Measurements from ENCODE around the gene BSDC1.
"Not testable (repeated sequence)": the region's sequence is repeated elsewhere in the genome, so short reads cannot be mapped to it uniquely, and the experiment has no call there.

BSDC1 gene, protein sequence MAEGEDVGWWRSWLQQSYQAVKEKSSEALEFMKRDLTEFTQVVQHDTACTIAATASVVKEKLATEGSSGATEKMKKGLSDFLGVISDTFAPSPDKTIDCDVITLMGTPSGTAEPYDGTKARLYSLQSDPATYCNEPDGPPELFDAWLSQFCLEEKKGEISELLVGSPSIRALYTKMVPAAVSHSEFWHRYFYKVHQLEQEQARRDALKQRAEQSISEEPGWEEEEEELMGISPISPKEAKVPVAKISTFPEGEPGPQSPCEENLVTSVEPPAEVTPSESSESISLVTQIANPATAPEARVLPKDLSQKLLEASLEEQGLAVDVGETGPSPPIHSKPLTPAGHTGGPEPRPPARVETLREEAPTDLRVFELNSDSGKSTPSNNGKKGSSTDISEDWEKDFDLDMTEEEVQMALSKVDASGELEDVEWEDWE

DNA sequence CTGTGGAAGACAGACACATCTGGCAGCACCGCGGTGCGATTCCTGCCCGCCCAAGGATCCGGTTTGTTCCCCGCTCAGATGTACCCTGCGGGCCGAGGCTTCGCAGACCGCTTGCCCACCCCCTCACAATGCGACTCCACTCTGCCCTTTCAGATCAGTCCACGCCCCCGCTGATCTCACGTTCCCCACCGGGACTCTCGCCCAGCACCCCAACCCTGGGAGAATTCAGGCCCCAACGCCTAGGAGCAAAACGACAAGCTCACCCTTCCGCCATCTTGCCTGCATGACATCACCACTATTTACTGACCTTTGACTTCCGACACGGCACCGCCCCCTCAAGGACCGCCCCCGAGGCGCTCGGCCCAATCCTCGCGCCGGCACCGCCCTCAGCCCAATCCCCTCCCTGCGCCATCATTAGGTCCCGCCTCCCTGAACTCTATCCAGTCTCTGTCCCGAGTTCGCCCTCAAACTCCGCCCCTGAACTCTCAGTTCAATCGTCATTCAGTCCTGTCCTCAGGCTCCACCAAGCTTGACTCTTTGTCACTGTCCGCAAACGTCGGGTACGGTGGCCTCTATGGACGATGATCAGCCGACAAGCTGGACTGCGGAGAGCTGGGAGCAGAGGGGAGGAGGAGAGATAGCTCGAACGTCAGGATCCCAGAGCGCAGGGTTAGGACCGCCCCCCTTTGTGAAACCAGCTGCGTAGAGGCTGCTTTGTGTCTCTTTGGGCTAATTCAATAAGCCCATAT is at the start of gene BSDC1:
Gene BSDC1, minus strand, starts transcription at position 301 of the 749 bp plus-strand sequence. Its CDS starts 27 bp downstream, at position 274.
- DNase-seq = peak; percentile 99

DNA sequence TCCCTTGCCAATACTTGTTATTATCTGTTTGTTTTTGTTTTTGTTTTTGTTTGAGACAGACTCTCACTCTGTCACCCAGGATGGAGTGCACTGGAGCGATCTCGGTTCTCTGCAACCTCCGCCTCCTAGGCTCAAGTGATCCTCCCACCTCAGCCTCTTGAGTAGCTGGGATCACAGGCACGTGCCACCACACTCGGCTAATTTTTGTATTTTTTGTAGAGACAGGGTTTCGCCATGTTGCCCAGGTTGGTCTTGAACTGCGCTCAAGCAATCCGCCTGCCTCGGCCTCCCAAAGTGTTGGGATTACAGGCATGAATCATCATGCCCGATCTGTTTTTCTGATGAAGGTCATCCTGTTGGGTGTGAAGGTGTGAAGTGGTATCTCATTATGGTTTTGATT is 47.2 kb upstream of the BSDC1 start:
- not testable (repeated sequence) for DNase-seq

DNA sequence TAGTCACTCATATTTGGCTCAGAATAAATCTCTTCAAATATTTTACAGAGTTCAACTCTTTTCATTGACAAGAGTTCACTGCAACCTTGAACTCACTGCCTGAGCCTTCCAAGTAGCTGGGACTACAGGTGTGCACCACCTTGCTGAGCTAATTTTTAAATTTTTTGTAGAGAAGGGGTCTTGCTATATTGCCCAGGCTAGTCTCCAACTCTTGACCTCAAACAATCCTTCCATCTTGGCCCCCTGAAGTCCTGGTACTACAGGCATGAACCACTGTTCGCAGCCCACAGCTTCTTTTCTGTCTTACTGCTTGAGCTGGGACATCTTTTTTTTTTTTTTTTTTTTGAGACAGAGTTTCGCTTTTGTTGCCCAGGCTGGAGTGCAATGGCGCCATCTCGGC is 44.5 kb upstream of the BSDC1 start:
- not testable (repeated sequence) for DNase-seq

DNA sequence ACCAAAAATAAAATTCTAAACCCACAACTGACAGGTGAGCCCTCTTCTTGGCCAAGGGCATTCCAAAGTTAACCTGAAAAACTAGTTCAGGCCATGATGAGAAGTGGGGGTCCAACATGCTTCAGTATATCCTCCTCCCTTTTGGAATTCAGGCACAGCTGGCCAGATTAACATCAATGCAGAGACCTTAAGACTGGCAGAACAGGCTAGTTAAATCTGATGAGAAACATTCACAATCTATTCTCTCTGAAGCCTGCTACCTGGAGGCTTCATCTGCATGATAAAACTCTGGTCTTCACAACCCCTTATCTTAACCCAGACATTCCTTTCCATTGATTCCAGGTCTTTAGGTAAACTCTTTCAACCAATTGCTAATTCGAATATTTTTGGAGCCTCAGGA is 43.9 kb upstream of the BSDC1 start:
- DNase-seq = no peak

DNA sequence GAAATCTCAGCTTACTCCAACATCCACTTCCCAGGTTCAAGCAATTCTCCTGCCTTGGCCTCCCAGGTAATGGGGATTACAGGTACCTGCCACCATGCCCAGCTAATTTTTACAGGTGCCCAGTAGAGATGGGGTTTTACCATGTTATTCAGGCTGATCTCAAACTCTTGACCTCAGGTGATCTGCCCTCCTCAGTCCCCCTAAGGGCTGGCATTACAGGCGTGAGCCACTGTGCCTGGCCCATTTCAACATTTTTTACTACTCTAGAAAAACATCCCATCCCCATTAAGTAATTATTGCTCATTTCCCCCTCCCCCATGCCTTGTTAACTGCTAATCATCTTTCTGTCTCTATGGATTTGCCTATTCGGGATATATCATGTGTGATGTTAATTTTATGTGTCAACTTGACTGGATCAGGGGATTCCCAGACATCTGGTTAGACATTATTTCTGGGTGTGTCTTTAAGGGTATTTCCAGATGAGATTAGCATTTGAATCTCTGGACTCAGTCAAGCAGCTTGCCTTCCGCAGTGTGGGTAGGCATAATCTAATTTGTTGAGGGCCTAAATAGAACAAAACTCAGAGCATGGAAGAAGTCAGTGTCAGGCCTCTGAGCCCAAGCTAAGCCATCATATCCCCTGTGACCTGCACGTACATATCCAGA is 37.6 kb upstream of the BSDC1 start:
- DNase-seq = no peak

DNA sequence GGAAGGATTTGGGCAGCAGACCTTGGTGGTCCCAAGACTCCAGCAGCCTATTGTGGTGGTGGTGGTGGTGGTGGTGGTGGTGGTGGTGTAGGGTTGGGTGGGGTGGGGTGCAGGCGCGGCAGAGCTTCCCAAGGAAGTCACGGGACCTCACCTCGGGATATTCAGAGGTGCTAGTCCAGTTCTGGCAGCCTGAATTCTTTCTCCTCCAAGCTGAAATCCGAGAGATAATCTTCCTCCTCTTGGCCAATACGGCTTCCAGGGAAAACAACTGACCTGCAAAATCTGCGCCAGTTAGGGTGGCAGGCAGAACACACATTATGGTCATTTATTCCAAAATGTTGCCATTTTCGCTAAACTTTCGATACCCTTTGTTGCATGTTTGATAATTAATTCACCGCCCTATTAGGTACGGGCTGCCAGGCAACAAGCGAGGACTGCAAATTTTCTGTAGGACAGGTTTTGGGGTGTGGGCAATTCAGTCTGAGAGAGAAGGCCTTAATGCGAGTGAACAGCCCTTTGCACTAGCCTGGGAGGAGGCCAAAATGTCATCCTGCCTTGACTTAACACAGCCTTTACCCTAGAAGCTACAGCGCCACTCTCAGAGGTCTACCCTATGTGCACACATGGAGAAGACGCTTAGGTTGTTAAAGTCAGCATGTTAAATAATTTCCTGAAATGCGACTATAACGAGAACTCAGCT is 33.2 kb upstream of the BSDC1 start:
- no peak for DNase-seq

DNA sequence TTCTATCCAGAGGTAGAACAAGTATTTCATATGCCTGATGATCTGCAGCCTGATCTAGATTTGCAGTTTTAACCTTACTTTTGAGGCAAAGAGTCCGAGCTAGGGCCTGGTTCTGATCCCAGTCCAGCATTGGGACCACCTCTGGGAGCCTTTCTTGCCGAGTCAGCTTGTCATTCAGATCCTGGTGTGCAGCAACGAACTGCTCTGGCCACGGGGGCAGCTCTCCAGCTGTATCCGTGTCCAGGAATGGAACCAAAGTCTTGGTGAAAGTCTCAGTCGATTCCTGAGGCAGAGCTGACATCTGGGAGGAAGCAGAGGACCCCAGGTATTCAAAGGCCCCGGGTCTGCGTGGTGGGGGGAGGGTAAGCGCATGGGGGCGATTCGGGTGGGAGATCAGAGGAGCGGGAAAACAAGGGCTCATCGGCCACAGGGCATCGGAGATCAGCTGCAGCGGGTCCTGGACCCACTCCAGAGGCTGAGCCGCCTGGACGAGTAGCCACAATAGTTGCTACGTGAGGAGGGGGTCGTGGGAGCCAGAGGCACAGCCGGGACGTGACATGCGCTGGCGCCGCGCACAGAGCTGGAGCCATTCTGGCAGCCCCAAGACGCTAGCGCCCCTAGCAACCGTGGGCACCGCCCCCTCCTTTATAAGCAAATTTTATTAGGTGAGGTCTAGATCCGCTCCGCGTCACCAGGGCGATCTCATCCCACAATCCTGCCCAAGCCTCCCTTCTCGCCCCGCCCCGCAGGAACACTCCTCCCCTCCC is 32.4 kb upstream of the BSDC1 start:
- no peak for DNase-seq

DNA sequence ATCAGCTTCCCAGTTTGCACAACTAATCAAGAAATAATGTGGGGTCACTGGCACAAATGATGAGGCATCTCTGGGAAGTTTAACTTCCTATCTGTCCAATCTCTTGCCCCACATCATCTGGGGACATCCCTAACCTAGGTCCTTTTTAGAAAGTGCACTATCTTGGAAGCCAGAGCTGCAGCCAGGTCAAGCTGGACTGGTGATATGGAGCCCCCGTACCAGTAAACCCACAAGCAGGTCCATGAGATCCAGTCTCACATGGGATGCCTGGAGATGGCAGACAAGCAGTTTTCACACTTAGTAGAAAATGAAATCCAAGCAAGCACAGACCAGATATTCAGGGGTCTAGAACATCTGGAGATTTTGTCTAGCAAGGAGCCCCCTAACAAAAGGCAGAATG is 27.5 kb upstream of the BSDC1 start:
- DNase-seq = no peak

DNA sequence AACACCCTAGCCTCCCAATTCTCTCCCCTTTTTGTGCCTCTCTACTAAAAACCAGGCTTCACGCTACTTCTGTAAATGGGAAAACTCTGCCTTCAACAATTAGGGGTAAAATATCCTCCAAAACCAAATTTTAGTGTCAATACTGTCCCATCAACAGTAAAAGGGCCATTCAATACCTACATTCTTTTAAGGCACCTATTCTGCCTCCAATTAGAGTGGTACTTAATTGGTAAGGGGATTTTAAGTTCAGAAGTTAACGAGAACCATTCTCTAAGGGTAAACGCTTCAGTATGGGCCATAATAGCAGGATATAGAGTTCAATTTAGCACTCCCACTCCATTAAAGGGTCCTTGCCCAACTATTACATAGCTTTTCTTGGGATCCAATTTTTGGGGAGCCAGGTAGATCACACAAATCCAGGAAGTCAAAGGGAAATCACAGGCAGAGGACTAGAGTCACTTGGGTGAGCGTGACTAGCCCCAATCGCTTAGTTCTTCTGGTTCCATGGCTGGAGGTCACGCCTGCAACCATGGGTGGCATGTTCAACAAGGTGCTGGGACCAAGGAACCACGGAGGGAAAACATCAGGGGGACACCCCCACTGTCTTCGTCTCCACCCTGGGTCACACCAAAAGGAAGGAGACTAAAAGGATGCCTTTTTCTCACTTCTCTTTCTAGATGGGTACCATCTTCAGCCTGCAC is 20.1 kb upstream of the BSDC1 start:
- no peak for DNase-seq

DNA sequence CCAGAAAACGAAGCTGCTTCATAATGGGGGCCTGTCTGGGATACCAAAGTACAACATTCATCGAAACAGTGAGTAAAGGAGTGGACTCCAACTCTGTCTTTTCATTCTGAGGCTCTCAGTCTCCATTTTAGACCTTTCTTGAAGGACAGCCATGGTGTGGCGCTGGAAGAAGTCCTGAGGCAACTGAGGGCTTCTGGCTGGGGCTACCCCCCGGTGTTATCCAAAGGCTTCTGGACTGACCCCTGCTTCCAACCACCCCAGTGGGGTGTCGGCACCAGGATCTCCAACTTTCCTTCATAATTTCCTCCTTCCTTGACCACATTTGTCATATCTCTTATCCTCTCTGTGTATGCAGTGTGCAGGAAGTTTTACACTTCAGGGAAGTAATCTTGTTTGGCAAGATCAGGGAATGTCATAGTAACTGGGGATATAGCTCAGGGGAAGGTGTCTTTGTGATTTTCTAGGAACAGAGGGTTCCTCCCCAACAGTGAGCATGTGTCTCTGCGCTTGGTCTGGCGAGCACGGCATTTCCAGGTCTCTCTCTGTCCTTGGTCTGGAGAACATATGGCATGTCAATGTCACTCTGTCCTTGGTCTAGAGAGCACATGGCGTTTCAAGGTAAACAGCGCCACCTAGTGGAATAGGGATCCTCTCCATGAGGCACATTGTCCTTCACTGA is 19.4 kb upstream of the BSDC1 start:
- DNase-seq = peak; percentile 46

DNA sequence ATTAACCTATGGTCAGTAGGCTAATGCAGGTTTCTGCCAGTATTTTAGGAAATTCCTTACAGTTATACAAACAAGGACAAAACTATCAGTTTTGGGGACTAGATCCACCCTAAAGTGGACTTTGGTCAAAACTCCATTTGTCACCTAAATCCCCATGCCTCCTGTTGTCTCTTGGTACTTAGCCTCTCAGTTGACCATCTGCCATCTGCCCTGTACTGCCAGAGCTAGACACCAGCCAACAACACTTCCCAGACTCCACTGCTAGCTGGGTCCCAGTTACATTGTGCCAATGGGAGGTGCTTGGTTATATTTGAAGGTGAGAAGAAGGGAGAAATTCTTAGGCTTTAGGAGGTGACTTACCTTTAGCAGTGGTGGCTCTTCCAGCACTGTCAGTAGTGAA is 17.0 kb upstream of the BSDC1 start:
- no peak for DNase-seq

DNA sequence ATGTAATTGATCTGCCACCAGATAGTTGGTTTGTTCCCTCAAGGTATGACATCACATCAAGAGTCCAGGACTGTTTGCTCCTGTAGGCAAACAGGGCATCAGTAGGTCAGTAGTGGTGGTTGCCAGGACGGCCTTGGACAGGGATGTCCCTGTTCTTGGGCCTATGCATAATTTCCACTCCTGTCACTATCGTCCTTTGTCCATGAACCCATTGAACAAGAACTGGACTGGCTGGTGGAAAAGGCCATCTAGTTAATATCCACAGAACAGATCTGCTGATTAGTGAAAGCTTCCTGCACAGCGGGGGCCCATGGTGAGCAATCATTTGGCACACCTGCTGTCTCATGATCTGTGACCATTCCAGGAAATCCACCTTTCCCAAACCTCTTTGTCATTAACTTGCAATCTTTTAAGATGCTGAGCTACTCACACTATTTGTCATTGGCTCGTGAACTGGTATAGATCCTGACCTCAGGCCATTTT is 12.4 kb upstream of the BSDC1 start:
- DNase-seq = no peak

DNA sequence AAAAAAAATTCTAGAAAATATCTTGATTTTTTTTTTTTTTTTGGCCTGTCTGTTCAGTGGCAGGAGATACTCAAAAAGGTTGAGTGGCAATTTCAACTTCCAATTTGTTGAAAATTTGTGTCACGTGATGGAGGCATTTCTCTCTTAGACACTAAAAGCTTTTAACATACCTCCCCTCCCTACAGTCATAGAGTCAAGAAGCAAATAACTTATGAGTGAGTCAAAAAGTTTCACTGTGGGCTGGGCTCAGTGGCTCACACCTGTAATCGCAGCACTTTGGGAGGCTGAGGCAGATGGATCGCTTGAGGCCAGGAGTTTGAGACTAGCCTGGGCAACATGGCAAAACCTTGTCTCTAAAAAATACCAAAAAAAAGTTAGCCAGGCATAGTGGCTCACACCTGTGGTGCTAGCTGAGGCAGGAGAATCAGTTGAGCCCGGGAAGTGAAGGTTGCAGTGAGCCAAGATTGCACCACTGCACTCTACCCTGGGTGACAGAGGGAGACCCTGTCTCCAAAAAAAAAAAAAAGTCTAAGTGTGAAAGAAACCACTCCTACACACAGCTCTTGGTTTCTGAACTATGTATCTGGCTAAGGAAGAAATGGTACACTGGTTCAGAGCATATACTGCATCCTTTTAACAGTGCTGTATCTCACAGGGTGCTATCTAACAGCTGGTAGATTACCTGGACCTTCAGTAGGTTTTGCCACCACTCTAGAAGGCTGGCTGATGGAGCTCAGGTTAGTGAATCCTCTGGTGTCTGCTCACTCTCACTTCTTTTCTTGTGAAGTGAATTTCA is 11.6 kb upstream of the BSDC1 start:
- no peak for DNase-seq

DNA sequence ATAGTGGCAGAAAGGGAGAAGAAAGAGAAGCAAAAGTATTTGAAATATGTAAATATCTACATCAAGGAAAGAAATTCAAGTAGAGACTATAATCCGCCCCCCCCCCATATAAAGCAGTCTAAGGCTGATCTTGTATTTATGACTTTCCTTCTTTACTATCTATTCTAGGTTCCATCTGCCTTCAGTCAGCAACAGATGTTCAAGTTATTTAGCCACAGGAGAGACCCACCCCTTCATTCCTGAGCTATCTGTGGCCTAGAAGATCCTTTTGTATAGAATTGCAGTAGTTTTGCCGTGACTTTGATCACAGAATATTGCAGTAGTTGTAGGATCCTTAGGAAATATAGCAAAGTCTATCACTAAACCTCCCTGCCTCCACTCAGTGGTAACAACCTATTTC is 10.7 kb upstream of the BSDC1 start:
- no peak for DNase-seq

DNA sequence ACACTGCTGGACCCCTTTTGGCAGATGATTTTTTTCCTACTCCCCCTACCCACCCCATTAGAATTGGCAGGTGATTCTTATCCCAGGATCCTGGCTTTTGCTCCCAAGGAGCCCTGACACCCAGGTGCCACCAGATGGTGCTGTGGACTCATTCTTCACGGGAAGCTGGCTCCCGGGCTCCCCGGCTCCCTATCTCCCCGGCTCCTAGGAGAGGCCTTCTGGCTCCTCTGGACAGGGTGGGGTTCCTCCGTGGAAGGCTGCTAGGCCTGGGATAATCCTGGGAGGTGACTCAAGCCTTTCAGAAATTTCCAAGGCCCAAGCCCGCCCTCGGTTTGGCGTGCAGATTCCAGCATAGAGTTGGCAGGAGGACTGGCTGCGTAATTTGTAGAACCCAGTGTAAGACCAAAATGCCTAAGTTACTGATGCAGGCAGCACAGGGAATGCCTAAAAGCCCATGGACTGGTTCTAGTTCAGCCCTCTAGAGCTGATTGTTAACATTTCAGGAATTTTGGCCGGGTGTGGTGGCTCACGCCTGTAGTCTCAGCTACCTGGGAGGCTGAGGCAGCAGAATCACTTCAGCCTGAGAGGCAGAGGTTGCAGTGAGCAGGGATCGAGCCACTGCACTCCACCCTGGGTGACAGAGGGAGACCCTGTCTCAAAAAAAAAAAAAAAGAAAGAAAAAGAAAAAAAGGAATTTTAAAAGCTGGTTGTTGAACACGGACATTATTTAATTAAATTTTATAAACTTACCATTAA is 6.8 kb upstream of the BSDC1 start:
- DNase-seq = peak; percentile 37

DNA sequence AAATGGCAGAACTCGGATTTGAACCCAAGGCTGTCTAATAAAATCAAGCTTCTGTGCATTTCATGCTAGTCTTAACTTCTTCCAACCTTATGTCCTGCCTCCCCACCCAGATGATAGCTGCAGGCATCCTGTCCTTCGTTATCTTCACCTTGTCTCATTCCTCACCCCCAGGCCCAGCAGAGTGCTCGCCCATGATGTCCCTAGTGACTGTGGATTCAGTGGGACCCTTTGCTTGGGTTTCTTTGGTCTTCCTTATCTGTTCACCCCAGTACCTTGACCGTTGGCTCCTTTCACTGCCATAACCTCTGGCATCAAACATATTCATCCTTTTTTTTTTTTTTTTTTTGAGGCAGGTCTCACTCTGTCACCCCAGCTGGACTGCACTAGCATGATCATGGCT is 5.6 kb upstream of the BSDC1 start:
- no peak for DNase-seq

DNA sequence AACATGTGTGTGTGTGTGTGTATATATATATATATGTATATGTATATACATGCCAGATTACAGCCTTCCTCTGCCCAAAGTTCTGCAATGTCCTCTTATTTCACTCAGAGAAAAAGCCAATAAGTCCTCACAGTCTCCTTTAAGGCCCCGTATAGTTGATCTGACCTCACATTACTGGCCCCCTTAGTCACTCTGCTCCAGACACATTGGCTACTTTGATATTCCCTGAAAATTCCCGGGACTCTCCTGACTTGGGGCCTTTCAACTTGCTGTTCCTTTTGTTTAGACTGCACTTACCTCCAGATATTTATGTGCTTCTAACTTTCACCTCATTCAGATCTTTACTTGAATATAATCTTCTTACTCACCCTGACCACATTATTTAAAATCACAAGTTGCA is 4.2 kb upstream of the BSDC1 start:
- no peak for DNase-seq

DNA sequence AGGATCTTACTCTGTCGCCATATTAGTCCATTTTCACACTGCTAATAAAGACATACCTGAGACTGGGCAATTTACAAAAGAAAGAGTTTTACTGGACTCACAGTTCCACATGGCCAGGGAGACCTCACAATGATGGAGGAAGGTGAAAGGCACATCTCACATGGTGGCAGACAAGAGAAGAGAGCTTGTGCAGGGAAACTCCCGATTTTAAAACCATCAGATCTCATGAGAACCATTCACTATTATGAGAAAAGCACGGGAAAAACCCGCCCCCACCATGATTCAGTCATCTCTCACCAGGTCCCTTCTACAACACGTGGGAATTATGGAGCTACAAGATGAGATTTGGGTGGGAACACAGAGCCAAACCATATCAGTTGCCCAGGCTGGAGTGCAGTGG is 2.3 kb upstream of the BSDC1 start:
- not testable (repeated sequence) for DNase-seq

DNA sequence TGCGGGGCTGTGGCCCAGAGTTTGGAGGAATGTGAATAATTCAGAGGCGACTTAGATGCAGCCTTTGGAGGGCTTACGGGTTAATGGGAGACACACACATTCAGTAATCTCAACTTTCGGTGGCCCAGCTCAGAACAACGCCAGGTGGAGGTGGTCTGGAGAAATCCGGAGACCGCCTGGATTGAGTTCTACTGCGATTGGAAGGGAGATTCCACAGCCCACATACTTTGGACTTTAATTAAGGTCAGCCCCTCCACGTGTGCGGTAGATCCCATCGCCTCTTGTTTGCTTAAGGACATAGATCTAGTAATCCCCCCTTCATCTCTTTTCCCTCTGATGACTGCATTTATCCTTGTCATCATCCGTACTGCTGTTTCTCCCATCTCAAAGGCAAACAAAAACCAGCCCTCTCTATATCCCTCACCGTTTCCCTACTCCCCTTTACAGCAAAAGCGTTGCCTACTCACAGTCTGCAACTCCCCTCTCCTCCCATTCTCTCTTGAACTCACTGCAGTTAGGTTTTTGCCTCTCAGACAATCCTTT is 720 bp upstream of the BSDC1 start:
- no peak for DNase-seq

Data from MV-4-11 (cell line).